Thyroid gland (tissue), 4 donors: Measurements from ENCODE around the gene C5orf22.

Experiments
- CTCF ChIP-seq, 6 experiments: fragments of 200-600 bp in 3 of 6; fragments of 450-650 bp in 3 of 6; sonication (generic) in 3 of 6; IDR thresholded peaks; one replicate each; pipeline ENCODE4 v1.5.1; 2016 to 2019; ENCODE audit warnings: antibody characterized with exemption in 6 of 6, mild to moderate bottlenecking in 2 of 6, inconsistent platforms in 1 of 6, moderate library complexity in 1 of 6
- POLR2A ChIP-seq, 2 donors: fragments of 450-650 bp; IDR thresholded peaks; one replicate each; pipeline ENCODE4 v1.6.1; 2017; ENCODE audit warnings: antibody characterized with exemption in 2 of 2, mild to moderate bottlenecking in 2 of 2, moderate library complexity in 1 of 2

GRCh38 chr5:31492869-31493268, 39.2 kb upstream of the C5orf22 start:
- TF ChIP-seq CTCF (IDR thresholded peaks at IDR 0.05) (no peak), POLR2A (IDR thresholded peaks at IDR 0.05) (no peak)
